ENCODE data around the gene DPH5.
A peak's percentile ranks its signal among the peaks of the same experiment; 100 is the strongest.
"Not testable (repeated sequence)": the region's sequence is repeated elsewhere in the genome, so short reads cannot be mapped to it uniquely, and the experiment has no call there.

The DPH5 gene, protein sequence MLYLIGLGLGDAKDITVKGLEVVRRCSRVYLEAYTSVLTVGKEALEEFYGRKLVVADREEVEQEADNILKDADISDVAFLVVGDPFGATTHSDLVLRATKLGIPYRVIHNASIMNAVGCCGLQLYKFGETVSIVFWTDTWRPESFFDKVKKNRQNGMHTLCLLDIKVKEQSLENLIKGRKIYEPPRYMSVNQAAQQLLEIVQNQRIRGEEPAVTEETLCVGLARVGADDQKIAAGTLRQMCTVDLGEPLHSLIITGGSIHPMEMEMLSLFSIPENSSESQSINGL

DNA sequence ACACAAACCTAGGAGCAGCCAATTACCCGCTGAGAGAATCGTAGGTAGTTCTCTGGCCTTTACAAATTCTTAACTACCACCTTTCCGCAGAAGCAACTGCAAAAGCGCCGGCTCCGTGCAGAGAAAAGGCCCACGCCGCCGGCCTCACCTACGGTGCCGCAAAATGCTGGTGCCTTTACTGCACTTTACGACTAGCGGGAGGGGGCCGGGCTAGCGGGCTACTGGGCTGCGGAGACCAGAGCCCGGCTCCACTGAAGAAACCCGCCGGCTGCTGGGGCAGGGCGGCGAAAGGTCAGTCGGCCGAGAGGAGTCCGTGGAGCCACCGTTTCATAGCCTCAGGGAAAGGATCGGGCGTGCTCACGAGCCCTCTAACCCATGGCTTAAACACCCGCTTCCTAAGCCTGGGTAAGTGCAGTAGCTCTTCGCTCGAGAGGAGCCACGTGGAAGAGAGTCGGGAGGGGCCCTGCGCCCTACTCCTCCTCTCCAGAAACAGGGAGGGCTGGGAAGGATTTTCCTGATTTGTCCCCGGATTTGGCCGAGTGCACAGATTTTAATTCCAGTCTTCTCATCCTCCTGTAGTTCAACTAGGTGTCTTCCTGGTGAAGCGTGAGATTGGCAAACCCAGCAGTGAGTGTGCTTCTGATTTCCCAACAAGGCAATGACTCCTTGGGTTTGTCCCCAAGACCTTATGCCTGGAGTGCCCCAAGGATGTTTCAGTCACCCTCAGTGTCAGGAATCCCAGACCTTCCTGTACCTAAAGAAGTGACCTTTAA lies at the start of gene DPH5:
Gene DPH5, minus strand, starts transcription at position 128 of the 773 bp plus-strand sequence. CDS start 341 bp downstream, outside the sequence.
- DNase-seq (ENCODE audit: low spot score) = peak; percentile 81

DNA sequence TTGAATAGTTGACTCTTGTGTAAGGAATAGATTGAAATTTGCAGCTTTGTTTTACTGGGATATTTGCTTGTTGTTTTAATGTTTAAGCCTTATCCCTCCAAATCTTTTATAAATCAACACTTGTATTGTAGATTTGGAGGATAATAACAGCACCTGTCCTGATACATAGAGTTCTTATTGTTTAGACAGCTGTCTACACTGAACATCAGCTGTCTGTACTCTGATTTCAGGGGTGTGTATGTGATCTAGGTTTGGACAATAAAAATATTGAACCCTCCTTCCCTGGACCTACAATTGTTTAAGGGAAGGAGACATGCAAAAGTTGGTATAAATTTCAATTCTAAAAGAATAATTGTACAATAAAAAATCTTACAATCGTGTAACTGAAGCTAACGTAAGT lies 48.3 kb upstream of the DPH5 start:
- DNase-seq (ENCODE audit: low spot score) = no peak

DNA sequence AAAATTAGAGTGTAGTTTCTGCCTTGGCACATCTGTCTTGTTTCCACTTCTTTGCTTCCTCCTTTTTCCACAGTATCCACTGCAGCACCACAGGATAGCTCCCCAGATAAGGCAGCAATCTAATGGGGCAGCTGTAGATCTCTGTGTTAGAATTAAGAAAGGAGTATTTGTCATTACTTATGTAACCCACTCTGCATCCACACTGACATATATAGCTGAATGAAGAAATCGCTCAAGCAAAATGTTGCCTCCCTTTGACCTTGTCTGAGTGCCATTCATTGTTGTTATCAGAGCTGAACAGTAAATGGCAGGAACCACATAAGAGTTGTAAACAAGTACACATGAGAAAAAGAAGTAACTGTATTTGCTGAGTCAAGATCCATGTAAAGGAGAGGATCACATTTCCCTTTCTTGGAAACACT lies 45.9 kb upstream of the DPH5 start:
- DNase-seq (ENCODE audit: low spot score) = no peak

DNA sequence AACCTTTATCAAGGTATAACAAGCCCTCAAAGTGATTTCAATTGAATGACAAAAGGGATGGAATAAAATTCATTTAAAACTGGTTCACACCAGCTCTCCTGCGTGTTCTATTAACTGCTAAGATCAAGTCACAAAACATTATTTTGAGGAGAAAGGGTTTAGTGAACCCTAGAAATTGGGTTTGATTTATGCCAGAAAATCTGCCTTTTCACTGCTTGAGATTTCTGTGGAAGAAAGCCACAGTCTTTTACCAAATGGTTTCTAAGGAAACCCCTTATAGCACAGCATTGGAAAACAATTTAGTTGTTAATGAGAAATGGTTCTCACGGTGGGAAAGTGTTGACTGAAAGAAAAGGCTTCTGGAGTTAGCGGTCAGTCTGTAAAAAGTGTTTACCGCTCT lies 43.6 kb upstream of the DPH5 start:
- DNase-seq (ENCODE audit: low spot score) = peak; percentile 38

DNA sequence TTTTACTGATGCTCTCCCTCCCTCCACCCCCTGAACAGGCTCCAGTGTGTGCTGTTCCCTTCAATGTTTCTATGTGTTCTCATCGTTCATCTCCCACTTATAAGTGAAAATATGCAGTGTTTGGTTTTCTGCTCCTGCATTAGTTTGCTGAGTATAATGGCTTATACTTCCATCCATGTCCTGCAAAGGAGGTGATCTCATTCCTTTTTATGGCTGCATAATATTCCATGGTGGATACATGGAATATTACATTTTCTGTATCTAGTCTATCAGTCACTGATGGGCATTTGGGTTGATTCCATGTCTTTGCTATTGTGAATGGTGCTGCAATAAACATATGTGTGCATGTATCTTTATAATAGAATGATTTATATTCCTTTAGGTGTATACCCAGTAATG lies 41.4 kb upstream of the DPH5 start:
- not testable (repeated sequence) for DNase-seq (ENCODE audit: low spot score)

DNA sequence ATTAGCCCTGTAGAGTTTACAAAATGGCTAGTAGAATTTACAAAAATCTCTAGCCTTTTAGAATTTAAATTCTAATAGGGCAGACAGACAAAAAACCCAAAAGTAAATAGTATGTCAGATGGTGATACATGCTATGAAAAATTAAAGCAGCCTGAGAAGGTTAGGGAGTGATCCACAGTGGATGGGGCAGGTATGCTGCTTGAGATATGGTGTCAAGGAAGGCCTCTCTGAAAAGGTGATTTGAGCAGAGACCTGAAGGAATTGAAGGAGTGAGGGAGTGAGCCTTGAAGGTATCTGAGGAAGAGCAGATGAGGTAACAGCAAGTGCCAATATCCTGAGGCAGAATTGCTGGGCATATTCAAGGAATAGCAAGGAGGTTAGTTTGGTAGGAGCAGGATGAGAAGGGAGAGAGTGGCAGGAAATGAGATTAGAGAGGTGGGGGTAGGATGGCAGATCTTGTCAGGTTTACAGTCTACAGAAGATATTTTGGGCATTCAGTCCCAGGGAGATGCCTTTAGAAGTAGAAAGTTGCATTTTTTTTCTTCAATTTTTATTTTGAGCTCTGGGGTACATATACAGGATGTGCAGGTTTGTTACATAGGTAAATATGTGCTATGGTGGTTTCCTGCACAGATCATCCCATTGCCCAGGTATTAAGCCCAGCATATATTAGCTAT lies 40.8 kb upstream of the DPH5 start:
- no peak for DNase-seq (ENCODE audit: low spot score)

DNA sequence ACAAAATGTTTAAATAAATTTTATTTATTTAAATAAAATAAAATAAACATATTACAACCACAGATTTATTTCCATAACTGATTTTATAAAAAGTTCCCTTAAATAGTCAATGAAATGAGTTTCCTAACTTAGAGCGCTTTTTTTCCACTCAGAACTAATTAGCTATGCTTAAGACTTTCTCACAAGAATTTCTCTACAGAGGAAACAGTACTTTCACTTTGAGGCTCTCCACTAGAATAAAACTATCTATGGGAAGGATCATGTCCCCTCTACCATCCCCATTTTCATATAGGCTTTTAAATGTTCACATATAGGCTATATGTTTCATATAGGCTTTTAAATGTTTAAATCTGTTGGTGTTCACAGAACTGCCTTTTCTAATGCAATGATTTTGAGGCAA lies 40.0 kb upstream of the DPH5 start:
- DNase-seq (ENCODE audit: low spot score) = no peak

DNA sequence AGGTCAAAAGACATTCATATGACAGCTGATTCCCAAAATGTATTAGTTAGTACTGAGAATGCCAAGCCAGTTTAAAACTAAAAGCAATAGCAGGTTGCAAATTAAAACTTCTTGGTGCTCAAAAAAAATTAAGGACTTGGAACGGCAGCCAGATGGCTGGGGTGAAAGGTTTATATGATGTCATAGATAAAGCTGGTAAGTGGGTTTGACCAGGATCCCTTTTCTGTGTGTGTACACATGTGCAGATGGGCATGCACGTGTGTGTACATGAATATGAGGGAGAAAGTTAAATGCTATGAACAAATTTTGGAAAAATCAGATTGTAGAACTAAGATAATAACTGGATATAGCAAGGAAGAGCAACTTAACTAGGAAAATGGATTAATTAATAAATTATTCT lies 39.1 kb upstream of the DPH5 start:
- DNase-seq (ENCODE audit: low spot score) = no peak

DNA sequence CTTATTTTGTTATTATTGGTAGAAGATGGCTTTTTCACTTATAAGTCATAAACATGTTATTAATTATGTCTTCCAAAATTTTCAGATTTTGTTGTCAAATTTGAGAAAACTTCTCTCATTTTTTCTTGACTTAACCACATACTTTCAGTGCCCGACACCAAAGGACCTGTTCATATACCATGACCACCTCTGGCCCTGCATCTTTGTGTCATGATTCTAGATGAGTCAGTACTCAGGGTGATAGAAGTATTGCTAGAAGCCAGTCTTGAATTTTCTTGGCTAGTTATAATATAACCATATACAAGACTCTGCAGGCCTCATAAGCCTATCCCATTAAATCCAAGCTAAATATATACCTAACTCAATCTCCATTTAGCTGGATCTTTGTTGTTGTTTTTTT lies 35.4 kb upstream of the DPH5 start:
- DNase-seq (ENCODE audit: low spot score) = no peak

DNA sequence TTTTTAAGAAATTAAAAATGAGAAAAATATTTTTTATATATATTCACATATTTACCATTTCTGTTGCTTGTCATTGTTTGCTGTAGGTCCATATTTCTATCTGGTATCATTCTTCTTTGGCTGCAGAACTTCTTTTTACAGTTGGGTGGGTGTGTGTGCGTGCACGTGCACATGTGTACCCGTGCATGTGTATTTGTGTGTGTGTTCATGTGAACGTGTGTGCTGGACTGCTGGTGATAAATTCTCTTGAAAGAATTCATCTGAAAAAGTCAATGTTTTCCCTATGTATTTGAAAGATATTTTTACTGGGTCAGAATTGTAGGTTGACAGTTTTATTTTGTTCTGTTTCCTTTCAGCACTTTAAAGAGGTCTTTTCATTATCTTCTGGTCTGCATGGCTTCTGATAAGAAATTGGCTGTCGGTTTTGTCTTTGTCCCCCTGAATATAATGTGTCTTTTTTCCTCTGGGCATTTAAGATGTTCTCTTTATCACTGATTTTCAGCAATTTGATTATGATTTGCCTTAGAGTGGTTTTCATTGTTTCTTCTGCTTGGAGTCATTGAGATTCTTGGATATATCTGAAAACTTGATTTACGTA lies 34.5 kb upstream of the DPH5 start:
- DNase-seq (ENCODE audit: low spot score) = no peak

DNA sequence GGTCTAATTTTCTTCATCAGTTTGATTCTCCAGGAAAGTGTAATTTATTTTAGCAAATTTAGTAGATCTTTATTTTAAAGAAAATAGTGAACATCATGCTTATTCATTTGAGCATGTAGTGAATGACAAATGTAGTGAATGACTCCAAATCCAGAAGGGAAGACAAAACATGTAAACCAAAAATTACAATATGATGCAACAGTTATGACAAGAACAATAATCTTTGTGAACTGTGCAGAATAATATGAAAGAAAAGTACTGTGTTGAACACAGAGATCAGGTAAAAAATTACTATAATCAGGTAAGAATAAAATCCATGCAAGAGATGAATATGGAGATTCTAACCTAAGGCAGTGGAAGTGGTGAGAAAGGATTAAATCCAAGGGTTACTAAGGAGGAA lies 30.0 kb upstream of the DPH5 start:
- no peak for DNase-seq (ENCODE audit: low spot score)

DNA sequence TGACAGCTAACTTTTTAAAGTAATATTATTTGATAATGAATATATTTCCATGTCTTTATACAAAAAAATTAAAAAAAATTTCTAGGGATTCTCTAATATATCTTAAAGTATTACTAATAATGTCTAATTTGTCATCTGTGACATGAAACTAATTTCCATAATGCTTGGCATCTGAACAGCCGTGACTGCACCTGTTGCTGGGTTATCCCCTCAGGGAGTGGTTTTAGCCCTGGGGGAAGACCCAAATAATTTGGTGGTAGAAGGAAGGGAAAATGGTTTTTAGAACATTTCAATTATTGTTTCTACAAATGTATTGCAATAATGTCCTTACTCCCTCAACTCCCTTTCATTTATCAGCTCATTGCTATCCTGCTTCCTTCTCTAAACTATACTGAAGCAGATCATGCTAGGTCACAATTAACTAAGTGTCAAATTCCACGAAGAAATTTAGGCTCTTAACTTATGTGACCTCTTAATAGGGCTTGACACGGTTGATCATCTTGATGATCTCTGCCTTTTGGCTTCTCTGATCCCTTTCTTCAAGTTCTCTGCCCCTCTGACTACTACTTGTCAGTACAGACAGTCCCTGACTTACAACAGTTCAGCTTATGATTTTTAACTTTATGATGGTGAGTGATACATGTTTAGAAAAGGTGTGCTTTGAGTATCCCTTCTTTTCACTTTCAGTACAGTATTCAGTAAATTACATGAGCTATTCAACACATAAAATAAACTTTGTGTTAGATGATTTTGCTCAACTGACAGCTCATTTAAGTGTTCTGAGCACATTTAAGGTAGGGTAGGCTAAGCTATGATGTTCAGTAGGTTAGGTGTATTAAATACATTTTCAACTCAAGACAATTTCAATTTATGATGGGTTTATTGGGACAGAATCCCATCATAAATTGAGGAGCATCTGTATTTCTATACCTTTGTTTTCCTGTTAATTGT lies 26.4 kb upstream of the DPH5 start:
- DNase-seq (ENCODE audit: low spot score) = no peak

DNA sequence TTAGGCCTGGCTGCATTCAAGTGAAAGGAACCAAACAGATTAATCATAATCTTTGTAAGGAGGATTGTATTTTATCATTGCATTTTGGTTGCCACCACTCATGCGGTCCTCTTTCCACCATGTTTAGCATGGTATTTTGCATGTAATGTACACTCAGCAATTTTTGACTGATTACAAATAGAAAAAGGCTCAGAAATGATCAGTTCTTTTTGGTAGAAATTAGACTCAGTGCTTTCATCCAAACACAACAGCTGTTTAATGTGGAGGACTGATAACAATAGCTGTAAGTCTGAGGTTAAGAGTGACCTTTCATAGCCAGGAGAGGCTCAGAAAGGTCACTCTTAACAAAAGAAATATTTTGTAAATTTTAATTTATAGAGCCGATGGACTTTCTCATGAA lies 25.3 kb upstream of the DPH5 start:
- no peak for DNase-seq (ENCODE audit: low spot score)

DNA sequence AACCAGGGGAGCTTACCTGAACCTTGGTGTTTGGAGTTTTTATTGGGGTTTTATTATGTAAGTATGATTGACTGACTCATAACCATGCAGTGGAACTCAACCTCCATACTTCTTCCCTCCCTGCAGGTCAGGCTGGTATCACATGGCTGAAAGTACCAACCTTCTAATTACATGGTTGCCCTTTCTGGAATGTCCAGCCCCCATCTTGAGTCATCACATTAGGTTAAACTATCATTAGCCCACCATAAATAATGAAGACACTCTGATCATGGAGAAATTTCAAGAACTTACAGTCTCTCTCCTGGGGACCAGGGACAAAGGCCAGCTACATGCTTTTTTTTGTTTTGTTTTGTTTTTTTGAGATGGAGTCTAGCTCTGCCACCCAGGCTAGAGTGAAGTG lies 19.2 kb upstream of the DPH5 start:
- no peak for DNase-seq (ENCODE audit: low spot score)

DNA sequence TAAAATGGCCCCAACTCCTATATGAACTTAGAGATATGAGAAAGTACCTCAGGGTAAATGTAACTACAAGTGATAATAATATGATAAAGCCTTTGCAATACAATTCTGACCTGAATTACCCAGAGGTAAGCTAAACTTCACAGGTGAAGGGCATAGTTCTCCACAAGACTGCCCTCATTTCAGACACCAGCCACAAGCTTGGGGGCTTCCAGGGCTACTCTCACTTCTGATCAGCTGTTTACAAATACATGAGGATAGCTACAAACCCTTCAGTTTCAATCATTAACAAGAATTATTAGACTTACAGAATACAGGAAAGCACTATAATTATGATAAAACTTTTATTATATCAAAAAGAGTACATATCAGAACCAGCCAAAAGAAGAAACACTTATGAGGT lies 18.7 kb upstream of the DPH5 start:
- no peak for DNase-seq (ENCODE audit: low spot score)

DNA sequence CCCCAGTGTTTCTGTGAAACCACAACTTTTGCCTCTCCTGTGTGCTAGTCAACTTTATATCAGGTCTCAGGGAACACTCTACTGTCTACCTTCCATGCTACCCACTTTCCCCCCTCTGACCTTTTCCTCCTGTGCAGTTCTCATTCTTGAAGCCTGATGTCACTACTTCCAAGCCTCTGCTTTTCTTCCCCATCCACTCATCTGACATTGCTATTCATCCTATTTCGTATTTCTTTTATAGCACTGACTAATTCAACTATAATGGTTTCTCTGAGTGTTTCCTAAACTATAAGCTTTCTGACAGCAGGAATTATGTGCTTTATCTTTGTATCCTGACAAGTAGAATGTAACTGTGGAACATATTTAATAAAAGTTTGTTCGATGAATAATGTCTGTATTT lies 18.2 kb upstream of the DPH5 start:
- no peak for DNase-seq (ENCODE audit: low spot score)

DNA sequence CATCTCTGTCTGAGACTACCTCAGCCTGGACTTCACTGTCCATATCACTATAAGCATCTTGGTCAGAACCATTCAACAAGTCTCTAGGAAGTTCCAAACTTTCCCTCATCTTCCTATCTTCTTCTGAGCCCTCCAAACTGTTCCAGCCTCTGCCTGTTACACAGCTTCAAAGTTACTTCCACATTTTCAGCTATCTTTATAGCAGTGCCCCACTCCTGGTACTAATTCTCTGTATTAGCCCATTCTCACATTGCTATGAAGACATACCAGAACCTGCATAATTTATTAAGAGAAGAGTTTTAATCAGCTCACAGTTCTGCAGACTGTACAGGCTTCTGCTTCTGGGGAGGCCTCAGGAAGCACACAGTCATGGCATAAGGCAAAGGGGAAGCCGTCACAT lies 15.7 kb upstream of the DPH5 start:
- no peak for DNase-seq (ENCODE audit: low spot score)

DNA sequence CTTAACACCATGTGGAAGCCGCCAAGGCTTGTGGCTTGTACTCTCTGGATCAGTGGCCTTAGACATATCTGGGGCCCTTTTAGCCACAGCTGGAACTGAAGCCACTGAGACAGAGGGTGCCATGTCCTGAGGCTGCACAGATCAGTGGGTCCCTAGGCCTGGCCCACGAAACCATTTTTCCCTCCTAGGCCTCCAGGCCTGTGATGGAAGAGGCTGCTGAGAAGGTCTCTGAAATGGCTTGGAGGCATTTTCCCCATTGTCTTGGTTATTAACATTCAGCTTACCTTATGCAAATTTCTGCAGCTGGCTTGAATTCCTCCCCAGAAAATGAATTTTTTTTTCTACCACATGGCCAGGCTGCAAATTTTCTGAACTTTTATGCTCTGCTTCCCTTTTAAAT lies 15.1 kb upstream of the DPH5 start:
- DNase-seq (ENCODE audit: low spot score) = no peak

DNA sequence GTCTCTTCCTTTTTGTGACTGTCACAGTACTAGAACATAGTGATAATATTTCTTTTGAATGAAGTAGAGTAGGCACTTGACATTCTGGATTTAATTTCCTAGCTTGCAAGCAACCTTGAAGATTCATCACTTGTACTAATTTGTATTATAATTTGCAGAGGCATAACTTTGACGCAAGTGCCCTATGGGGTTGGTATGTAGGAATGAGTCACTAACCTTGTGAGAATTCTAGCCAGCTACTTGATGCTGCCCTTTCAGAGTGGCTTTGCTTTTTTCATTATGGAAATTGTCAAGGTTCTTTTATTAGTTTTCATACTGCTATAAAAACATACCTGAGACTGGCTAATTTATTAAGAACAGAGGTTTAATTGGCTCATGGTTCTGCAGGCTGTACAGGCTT lies 13.7 kb upstream of the DPH5 start:
- no peak for DNase-seq (ENCODE audit: low spot score)

DNA sequence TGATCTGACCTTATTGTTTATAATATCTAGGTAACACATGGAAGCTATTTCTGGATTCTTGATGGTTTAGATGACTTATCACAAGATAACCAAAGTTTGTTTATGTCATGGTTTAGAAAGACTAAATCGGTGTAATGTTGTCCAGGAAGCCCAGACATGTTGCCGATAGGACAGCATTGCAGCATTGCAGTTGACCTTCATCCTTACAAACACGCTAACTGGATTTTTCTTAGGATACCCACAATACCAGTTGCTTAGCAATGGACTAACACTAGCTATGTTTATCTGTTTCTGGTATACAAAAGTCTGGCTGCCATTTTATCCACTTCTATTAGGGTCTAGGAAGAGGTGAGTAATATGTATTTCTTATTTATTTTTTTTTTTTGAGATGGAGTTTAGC lies 11.7 kb upstream of the DPH5 start:
- no peak for DNase-seq (ENCODE audit: low spot score)

DNA sequence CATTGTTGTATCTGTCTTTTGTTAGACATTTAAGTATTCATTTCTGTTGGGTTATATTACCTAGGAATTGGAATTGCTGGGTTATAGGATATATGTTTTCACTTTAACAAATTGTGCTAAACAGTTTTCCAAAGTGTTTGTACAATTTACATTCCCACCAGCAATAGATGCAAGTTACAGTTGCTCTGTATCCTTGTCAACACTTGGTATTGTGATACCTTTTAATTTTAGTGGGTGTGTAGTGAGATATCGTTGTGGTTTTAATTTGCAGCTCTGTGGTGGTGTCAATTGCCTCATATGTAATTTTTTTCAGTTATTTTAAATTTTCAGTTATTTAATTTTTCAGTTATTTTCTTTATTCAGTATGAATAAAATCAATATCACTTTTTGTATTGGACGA lies 7.4 kb upstream of the DPH5 start:
- DNase-seq (ENCODE audit: low spot score) = no peak

DNA sequence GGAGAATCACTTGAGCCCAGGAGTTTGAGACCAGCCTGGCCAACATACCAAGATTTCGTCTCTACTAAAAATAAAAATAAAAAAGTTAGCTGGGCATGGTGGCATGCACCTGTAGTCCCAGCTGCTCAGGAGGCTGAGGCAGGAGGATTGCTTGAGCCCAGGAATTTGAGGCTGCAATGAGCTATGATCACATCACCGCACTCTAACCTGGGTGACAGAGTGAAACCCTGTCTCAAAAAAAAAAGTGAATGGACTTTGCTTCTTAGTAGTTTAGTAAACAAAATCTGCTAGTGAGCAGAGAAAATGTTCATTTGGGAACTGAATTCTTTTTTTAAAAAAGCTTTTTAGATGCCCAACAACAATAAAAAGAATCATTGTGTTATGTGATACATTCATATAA lies 6.5 kb upstream of the DPH5 start:
- not testable (repeated sequence) for DNase-seq (ENCODE audit: low spot score)

All from pons (tissue), 1 donor.